H9 (cell line): ENCODE measurements around the gene PLA2G4C. TPM values are rescaled to one million over a fixed set of nuclear protein-coding genes. Genes with fewer than 3 reads are reported as not detected.

Source experiments
- DNase-seq: peaks from one replicate; pipeline ENCODE4 v3.0.0-alpha.2; 2017
- H2AFZ ChIP-seq: one replicate; pipeline ENCODE4 v1.6.1; 2013; ENCODE audit warnings: mild to moderate bottlenecking, low read length, control low read depth, moderate library complexity
- H2AK5ac ChIP-seq: 2 replicates; pipeline ENCODE4 v1.6.1; 2013; ENCODE audit warnings: low read length, control low read depth, mixed read lengths; ENCODE audit not compliant: insufficient read length
- H2BK120ac ChIP-seq: one replicate; pipeline ENCODE4 v1.6.1; 2013; ENCODE audit warnings: low read depth, mild to moderate bottlenecking, low read length, control low read depth, inconsistent platforms; ENCODE audit not compliant: poor library complexity, severe bottlenecking
- H2BK12ac ChIP-seq: 2 replicates; pipeline ENCODE4 v1.6.1; 2013; ENCODE audit warnings: low read length, control low read depth, mixed read lengths, low read depth; ENCODE audit not compliant: insufficient read length
- H2BK15ac ChIP-seq: 2 replicates; pipeline ENCODE4 v1.6.1; 2013; ENCODE audit warnings: low read depth, low read length, control low read depth
- H2BK20ac ChIP-seq: one replicate; pipeline ENCODE4 v1.6.1; 2013; ENCODE audit warnings: low read depth, mild to moderate bottlenecking, low read length, control low read depth, inconsistent platforms; ENCODE audit not compliant: poor library complexity, severe bottlenecking
- H2BK5ac ChIP-seq: 2 replicates; pipeline ENCODE4 v1.6.1; 2013; ENCODE audit warnings: low read length, control low read depth, mixed read lengths; ENCODE audit not compliant: insufficient read length
- H3K14ac ChIP-seq: 2 replicates; pipeline ENCODE4 v1.6.1; 2013; ENCODE audit warnings: low read length, control low read depth; ENCODE audit not compliant: insufficient read depth
- H3K18ac ChIP-seq: 2 replicates; pipeline ENCODE4 v1.6.1; 2013; ENCODE audit warnings: low read depth, mild to moderate bottlenecking, mixed read lengths, low read length, control low read depth; ENCODE audit not compliant: insufficient read length
- H3K23ac ChIP-seq: 2 replicates; pipeline ENCODE4 v1.6.1; 2013; ENCODE audit warnings: low read length, control low read depth, mixed read lengths, low read depth; ENCODE audit not compliant: insufficient read length
- H3K23me2 ChIP-seq: 2 replicates; pipeline ENCODE4 v1.6.1; 2013; ENCODE audit warnings: low read depth, mild to moderate bottlenecking, mixed read lengths, low read length, control low read depth; ENCODE audit not compliant: insufficient read length, poor library complexity, severe bottlenecking
- H3K27ac ChIP-seq: 2 replicates; pipeline ENCODE4 v1.5.1; 2013; ENCODE audit warnings: low read length, control low read depth, mixed read lengths, low read depth; ENCODE audit not compliant: insufficient read length
- H3K27me3 ChIP-seq: 2 replicates; pipeline ENCODE4 v1.6.1; 2013; ENCODE audit warnings: low read length, control low read depth, inconsistent platforms; ENCODE audit not compliant: insufficient read depth
- H3K4ac ChIP-seq: 2 replicates; pipeline ENCODE4 v1.6.1; 2013; ENCODE audit warnings: low read depth, mild to moderate bottlenecking, control low read depth, inconsistent platforms, low read length, moderate library complexity
- H3K4me1 ChIP-seq: 2 replicates; pipeline ENCODE4 v1.6.1; 2013; ENCODE audit warnings: low read length, control low read depth, inconsistent platforms; ENCODE audit not compliant: insufficient read depth
- H3K4me2 ChIP-seq: 2 replicates; pipeline ENCODE4 v1.6.1; 2013; ENCODE audit warnings: low read length, control low read depth, mixed read lengths; ENCODE audit not compliant: insufficient read length, insufficient read depth
- H3K56ac ChIP-seq: 2 replicates; pipeline ENCODE4 v1.6.1; 2013; ENCODE audit warnings: low read depth, mild to moderate bottlenecking, mixed read lengths, low read length, control low read depth; ENCODE audit not compliant: insufficient read length
- H3K79me1 ChIP-seq: 2 replicates; pipeline ENCODE4 v1.6.1; 2013; ENCODE audit warnings: low read depth, mild to moderate bottlenecking, moderate library complexity, low read length, control low read depth, inconsistent platforms; ENCODE audit not compliant: insufficient read depth, poor library complexity, severe bottlenecking
- H3K79me2 ChIP-seq: 2 replicates; pipeline ENCODE4 v1.6.1; 2013; ENCODE audit warnings: low read length, control low read depth, inconsistent platforms; ENCODE audit not compliant: insufficient read depth
- H3K9ac ChIP-seq: 2 replicates; pipeline ENCODE4 v1.6.1; 2013; ENCODE audit warnings: low read length, control low read depth, mixed read lengths; ENCODE audit not compliant: insufficient read length; ENCODE audit errors: extremely low read depth
- H3K9me3 ChIP-seq: one replicate; pipeline ENCODE4 v1.6.1; 2013; ENCODE audit warnings: low read depth, low read length, inconsistent platforms; ENCODE audit not compliant: control insufficient read depth
- H3T11ph ChIP-seq: one replicate; pipeline ENCODE4 v1.6.1; 2013; ENCODE audit warnings: mild to moderate bottlenecking, low read length, control low read depth, inconsistent platforms
- H4K20me1 ChIP-seq: one replicate; pipeline ENCODE4 v1.6.1; 2013; ENCODE audit not compliant: control insufficient read depth, insufficient read length, insufficient read depth
- H4K5ac ChIP-seq: 2 replicates; pipeline ENCODE4 v1.6.1; 2013; ENCODE audit warnings: low read depth, mild to moderate bottlenecking, mixed read lengths, low read length, control low read depth; ENCODE audit not compliant: insufficient read length
- H4K8ac ChIP-seq: replicated peaks from 2 replicates; pipeline ENCODE4 v1.6.1; 2013; ENCODE audit warnings: low read length, control low read depth, mixed read lengths, low read depth; ENCODE audit not compliant: insufficient read length
- H4K91ac ChIP-seq: 2 replicates; pipeline ENCODE4 v1.6.1; 2013; ENCODE audit warnings: low read depth, mild to moderate bottlenecking, moderate library complexity, mixed read lengths, low read length, control low read depth; ENCODE audit not compliant: insufficient read length
- H3K27ac Mint-ChIP-seq, 3 experiments: 2 replicates in 2 of 3; 3 replicates in 1 of 3; pipeline ENCODE4 v1.8.0; 2020 to 2021; ENCODE audit warnings: mixed read lengths in 3 of 3, mild to moderate bottlenecking in 1 of 3, moderate library complexity in 1 of 3
- H3K27me3 Mint-ChIP-seq: 2 replicates; pipeline ENCODE4 v1.8.0; 2021; ENCODE audit warnings: low read depth, mild to moderate bottlenecking, moderate library complexity, mixed read lengths
- H3K36me3 Mint-ChIP-seq, 3 experiments: 2 replicates in 2 of 3; 3 replicates in 1 of 3; pipeline ENCODE4 v1.8.0; 2020 to 2021; ENCODE audit warnings: low read depth in 3 of 3, mixed read lengths in 3 of 3; ENCODE audit not compliant: insufficient read depth in 1 of 3
- H3K4me1 Mint-ChIP-seq, 2 experiments: 2 replicates each; pipeline ENCODE4 v1.8.0; 2020; ENCODE audit warnings: mixed read lengths in 2 of 2
- H3K4me3 Mint-ChIP-seq, 2 experiments: 2 replicates in 1 of 2; 3 replicates in 1 of 2; pipeline ENCODE4 v1.8.0; 2020 to 2021; ENCODE audit warnings: mild to moderate bottlenecking in 2 of 2, mixed read lengths in 2 of 2, moderate library complexity in 1 of 2
- H3K9me3 Mint-ChIP-seq, 2 experiments: 2 replicates in 1 of 2; 3 replicates in 1 of 2; pipeline ENCODE4 v1.8.0; 2020; ENCODE audit warnings: mild to moderate bottlenecking in 2 of 2, mixed read lengths in 2 of 2, moderate library complexity in 1 of 2
- CTCF ChIP-seq: fragments of 200-600 bp; sonication (generic); conservative IDR thresholded peaks from 3 replicates; pipeline ENCODE4 v1.8.0; 2021; ENCODE audit warnings: antibody characterized with exemption, mild to moderate bottlenecking
- WGBS: extraction: QIAGEN DNeasy Blood & Tissue Kit; methylation state at CpG from one replicate; pipeline ENCODE4 v1.1.7; 2013; ENCODE audit warnings: missing lambda C conversion rate, low lambda C conversion rate, mixed read lengths; ENCODE audit not compliant: insufficient read length; ENCODE audit errors: extremely low coverage; 5-methylcytosine and 5-hydroxymethylcytosine counted together
- total RNA-seq: library from RNA; stranded (reverse); gene quantifications from 2 replicates; pipeline ENCODE4 v1.2.1, GENCODE V29; 2021

The PLA2G4C gene
- total RNA-seq, 1 experiment from 2014 or later, result 7.0 TPM

GRCh38 chr19:48025480-48025879 lies 85.1 kb downstream of the PLA2G4C start:
- Histone ChIP-seq H2BK5ac (no peak overlapping the region), H4K8ac (no peak overlapping the region), H3K18ac (no peak overlapping the region), H3K56ac (no peak overlapping the region), H3K27me3 (no peaks in the 10 kb centered on the region; the same call in 1 of the 2 replicates), H2AFZ (no peak overlapping the region), H3T11ph (no peak overlapping the region), H3K27ac (no peak overlapping the region), H2BK15ac (no peak overlapping the region), H3K4ac (no peak overlapping the region), H3K79me2 (no peaks in the 10 kb centered on the region), H3K4me2 (no peak overlapping the region), H2BK120ac (no peak overlapping the region), H4K5ac (no peak overlapping the region), H3K4me1 (no peaks in the 10 kb centered on the region), H3K9ac (no peak overlapping the region), H2AK5ac (no peak overlapping the region), H3K23ac (no peak overlapping the region), H3K23me2 (no peaks in the 10 kb centered on the region), H3K79me1 (no peaks in the 10 kb centered on the region), H2BK12ac (no peak overlapping the region), H4K91ac (no peak overlapping the region), H3K14ac (no peak overlapping the region), H2BK20ac (no peak overlapping the region), H3K9me3 (no peaks in the 10 kb centered on the region), H4K20me1 (no peaks in the 10 kb centered on the region)
- no CpG with 5 or more reads among the region's 3 CpGs for WGBS
- Mint-ChIP-seq H3K27me3 (peaks cover 23% of the 10 kb centered on the region), H3K4me3 (no peak overlapping the region), H3K27ac (no peak overlapping the region), H3K4me1 (peaks cover 15 to 23% of the 10 kb centered on the region in 2 experiments), H3K9me3 (peaks cover 0 to 3% of the 10 kb centered on the region in 2 experiments; a peak in 1 of 5 replicates), H3K36me3 (no peaks in the 10 kb centered on the region)
- no peak for DNase-seq
- TF ChIP-seq CTCF, result no peak
